Measurements from ENCODE around the gene TARS3.
"Not testable (repeated sequence)": the region's sequence is repeated elsewhere in the genome, so short reads cannot be mapped to it uniquely, and the experiment has no call there.

Gene TARS3

GRCh38 chr15:101698314-101698713, 26.0 kb downstream of the TARS3 start:
- no peak for FAIRE-seq

GRCh38 chr15:101697488-101697887, 26.8 kb downstream of the TARS3 start:
- no peak for FAIRE-seq

GRCh38 chr15:101696829-101697228, 27.4 kb downstream of the TARS3 start:
- FAIRE-seq: no peak

- no peak for FAIRE-seq
Observed at GRCh38 chr15:101694261-101694660, 30.0 kb downstream of the TARS3 start.

GRCh38 chr15:101692801-101693598, 31.3 kb downstream of the TARS3 start:
- FAIRE-seq: no peak

- no peak for FAIRE-seq
Observed at GRCh38 chr15:101689901-101690300, 34.4 kb downstream of the TARS3 start.

- no peak for FAIRE-seq
Observed at GRCh38 chr15:101686718-101687117, 37.6 kb downstream of the TARS3 start.

- FAIRE-seq: no peak
Observed at GRCh38 chr15:101684877-101685276, 39.4 kb downstream of the TARS3 start.

- FAIRE-seq: no peak
Observed at GRCh38 chr15:101684384-101684783, 39.9 kb downstream of the TARS3 start.

- FAIRE-seq: no peak
Observed at GRCh38 chr15:101679806-101680205, 44.5 kb downstream of the TARS3 start.

- FAIRE-seq: no peak
Observed at GRCh38 chr15:101676921-101677329, 47.3 kb downstream of the TARS3 start.

GRCh38 chr15:101675796-101676582, 48.3 kb downstream of the TARS3 start:
- FAIRE-seq: no peak

GRCh38 chr15:101675015-101675414, 49.3 kb downstream of the TARS3 start:
- no peak for FAIRE-seq

GRCh38 chr15:101672298-101672697, 52.0 kb downstream of the TARS3 start:
- no peak for FAIRE-seq

- no peak for FAIRE-seq
Observed at GRCh38 chr15:101669744-101670143, 54.5 kb downstream of the TARS3 start.

- FAIRE-seq: no peak
Observed at GRCh38 chr15:101667881-101668280, 56.4 kb downstream of the TARS3 start.

- FAIRE-seq: no peak
Observed at GRCh38 chr15:101664303-101664913, 59.9 kb downstream of the TARS3 start.

GRCh38 chr15:101662203-101662602, 62.1 kb downstream of the TARS3 start:
- FAIRE-seq: no peak

- FAIRE-seq: no peak
Observed at GRCh38 chr15:101660005-101660404, 64.3 kb downstream of the TARS3 start.

GRCh38 chr15:101657968-101658784, 66.1 kb downstream of the TARS3 start:
- FAIRE-seq: no peak

GRCh38 chr15:101657171-101657570, 67.1 kb downstream of the TARS3 start:
- no peak for FAIRE-seq

- FAIRE-seq: not testable (repeated sequence)
Observed at GRCh38 chr15:101654624-101655337, 69.5 kb downstream of the TARS3 start.

Data from colon (tissue), 2 donors.